ENCODE data around the gene SPAG4.

GRCh38 chr20:35582741-35583404, 32.8 kb upstream of the SPAG4 start:
- TF ChIP-seq EZH2 (optimal IDR thresholded peaks at IDR 0.05; ENCODE audit: low read depth, low read length), result no peak
- TF ChIP-seq CTCF (IDR thresholded peaks at IDR 0.05; ENCODE audit: low read length), result no peak
